ENCODE data around the gene SERP2. TPM values are rescaled to one million over a fixed set of nuclear protein-coding genes. Genes with fewer than 3 reads are reported as not detected.

The SERP2 gene
- polyA plus RNA-seq, 2 of the 4 experiments (the other 2 are of a cell fraction), result not detected

DNA sequence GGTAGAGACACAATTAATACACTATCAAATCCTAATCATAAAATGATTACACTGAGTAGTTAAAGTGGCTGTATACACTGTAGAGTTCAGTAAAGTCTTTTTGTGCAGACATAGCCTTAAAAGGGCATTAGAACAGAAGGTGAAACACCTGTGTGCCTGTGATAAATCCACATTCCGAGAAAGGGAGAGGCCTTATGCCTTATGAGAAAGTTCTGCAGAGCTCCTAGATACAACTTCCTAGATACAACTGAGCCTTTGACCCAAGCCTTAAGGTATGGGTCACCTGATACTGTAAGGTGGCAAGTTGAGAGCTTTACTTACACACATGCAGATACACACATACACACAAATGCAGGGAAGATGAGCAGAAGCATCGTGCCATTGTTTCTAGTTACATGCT lies 6.3 kb downstream of the SERP2 start:
- DNase-seq (ENCODE audit: low read depth in 1 of 2, low spot score in 1 of 2) (no peak), ATAC-seq (no peak), FAIRE-seq (no peak)
- no peak overlapping the region for H3K4me3 ChIP-seq
- CTCF ChIA-PET, result no interaction called here
- WGBS (ENCODE audit: missing lambda C conversion rate), result 94% methylated on average over 2 of the region's 2 CpGs
- H3K4me1 ChIP-seq, result peaks cover 8% of the 10 kb centered on the region
- H3K9me3 ChIP-seq, result no peaks in the 10 kb centered on the region
- no peak for TF ChIP-seq ZFP36 (IDR thresholded peaks at IDR 0.05; ENCODE audit: borderline replicate concordance, partially characterized antibody)
- no peak for TF ChIP-seq RNF2 (IDR thresholded peaks at IDR 0.05; ENCODE audit: borderline replicate concordance, low read depth)
- TF ChIP-seq TP53 (CRISPR knock-in tag; IDR thresholded peaks at IDR 0.05), result no peak
- TF ChIP-seq, protein P1, sequence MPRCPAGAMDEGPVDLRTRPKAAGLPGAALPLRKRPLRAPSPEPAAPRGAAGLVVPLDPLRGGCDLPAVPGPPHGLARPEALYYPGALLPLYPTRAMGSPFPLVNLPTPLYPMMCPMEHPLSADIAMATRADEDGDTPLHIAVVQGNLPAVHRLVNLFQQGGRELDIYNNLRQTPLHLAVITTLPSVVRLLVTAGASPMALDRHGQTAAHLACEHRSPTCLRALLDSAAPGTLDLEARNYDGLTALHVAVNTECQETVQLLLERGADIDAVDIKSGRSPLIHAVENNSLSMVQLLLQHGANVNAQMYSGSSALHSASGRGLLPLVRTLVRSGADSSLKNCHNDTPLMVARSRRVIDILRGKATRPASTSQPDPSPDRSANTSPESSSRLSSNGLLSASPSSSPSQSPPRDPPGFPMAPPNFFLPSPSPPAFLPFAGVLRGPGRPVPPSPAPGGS (IDR thresholded peaks at IDR 0.05), result no peak
- TF ChIP-seq, protein P2, sequence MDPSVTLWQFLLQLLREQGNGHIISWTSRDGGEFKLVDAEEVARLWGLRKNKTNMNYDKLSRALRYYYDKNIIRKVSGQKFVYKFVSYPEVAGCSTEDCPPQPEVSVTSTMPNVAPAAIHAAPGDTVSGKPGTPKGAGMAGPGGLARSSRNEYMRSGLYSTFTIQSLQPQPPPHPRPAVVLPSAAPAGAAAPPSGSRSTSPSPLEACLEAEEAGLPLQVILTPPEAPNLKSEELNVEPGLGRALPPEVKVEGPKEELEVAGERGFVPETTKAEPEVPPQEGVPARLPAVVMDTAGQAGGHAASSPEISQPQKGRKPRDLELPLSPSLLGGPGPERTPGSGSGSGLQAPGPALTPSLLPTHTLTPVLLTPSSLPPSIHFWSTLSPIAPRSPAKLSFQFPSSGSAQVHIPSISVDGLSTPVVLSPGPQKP (IDR thresholded peaks at IDR 0.05; ENCODE audit: low read depth, low read length), result no peak
- no peak for TF ChIP-seq POLR2AphosphoS2 (conservative IDR thresholded peaks at IDR 0.05; ENCODE audit: low read length)
- TF ChIP-seq HOXA7 (CRISPR knock-in tag; IDR thresholded peaks at IDR 0.05), result no peak
- TF ChIP-seq KDM1A (IDR thresholded peaks at IDR 0.05; ENCODE audit: low read depth), result no peak
- no peak for TF ChIP-seq PHF8 (IDR thresholded peaks at IDR 0.05; ENCODE audit: borderline replicate concordance, low read depth)
- TF ChIP-seq, protein P3, sequence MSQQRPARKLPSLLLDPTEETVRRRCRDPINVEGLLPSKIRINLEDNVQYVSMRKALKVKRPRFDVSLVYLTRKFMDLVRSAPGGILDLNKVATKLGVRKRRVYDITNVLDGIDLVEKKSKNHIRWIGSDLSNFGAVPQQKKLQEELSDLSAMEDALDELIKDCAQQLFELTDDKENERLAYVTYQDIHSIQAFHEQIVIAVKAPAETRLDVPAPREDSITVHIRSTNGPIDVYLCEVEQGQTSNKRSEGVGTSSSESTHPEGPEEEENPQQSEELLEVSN (IDR thresholded peaks at IDR 0.05; ENCODE audit: borderline replicate concordance, low read depth), result no peak
- POLR2A ChIA-PET, result no interaction called here
- H3K27ac ChIP-seq, result peak overlapping the region in 1 of 2 experiments; percentile 51; a peak in 1 of 6 replicates
- H3K4me2 ChIP-seq, result no peak overlapping the region

DNA sequence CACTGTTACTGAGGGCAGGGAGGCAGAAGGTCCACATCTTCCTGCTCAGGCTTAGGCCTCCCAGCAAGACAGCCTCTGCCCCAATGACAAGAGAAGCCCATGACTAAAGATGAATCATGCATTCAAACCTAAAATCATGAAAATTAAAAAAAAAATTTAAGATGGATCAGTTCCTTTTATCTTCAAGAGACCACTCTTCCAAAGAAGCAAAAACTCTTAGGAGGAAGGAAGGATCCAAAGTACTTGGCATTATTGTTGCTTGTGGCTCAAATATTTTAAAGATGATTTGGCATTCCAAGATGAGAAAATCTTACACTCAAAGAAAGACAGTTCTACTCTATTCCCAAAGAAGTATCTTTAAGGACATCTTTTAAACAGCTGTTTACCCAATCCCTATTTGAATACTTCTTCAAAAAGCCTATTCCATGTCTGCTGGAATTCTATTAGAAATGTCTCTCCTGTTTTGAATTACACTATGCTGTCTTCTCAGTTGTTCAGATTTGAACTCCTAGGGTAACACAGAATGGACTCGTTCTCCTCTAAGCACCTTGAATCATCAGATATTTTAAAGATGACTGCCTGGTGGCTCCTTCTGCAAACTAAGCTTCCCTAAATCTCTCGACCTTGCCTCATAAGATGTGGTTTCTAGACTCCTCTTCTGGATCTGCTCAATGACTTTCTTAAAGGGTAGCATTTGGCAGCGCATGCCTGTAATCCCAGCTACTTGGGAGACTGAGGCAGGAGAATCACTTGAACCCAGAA lies 7.0 kb downstream of the SERP2 start:
- ChIA-PET CTCF (no interaction called here), POLR2A (no interaction called here)
- no peaks in the 10 kb centered on the region for H3K9me3 ChIP-seq
- peak overlapping the region in 1 of 2 experiments; percentile 51; a peak in 1 of 6 replicates for H3K27ac ChIP-seq
- H3K4me3 ChIP-seq, result no peak overlapping the region
- no peak for ATAC-seq
- DNase-seq (ENCODE audit: low read depth in 1 of 2, low spot score in 1 of 2), result no peak
- TF ChIP-seq CHD4 (IDR thresholded peaks at IDR 0.05; ENCODE audit: borderline replicate concordance) (no peak), KDM1A (IDR thresholded peaks at IDR 0.05; ENCODE audit: low read depth) (no peak), NPAS2 (CRISPR knock-in tag; IDR thresholded peaks at IDR 0.05; ENCODE audit: borderline replicate concordance) (no peak), ZSCAN20 (CRISPR knock-in tag; IDR thresholded peaks at IDR 0.05) (no peak), FOSL2 (IDR thresholded peaks at IDR 0.05) (no peak), FOSL2 (CRISPR knock-in tag; IDR thresholded peaks at IDR 0.05) (no peak), HOXB13 (CRISPR knock-in tag; IDR thresholded peaks at IDR 0.05; ENCODE audit: low read depth) (no peak), HOXB5 (CRISPR knock-in tag; IDR thresholded peaks at IDR 0.05) (no peak)
- TF ChIP-seq, protein P4, sequence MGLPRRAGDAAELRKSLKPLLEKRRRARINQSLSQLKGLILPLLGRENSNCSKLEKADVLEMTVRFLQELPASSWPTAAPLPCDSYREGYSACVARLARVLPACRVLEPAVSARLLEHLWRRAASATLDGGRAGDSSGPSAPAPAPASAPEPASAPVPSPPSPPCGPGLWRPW (IDR thresholded peaks at IDR 0.05), result no peak
- TF ChIP-seq, protein P3 (IDR thresholded peaks at IDR 0.05; ENCODE audit: borderline replicate concordance, low read depth), result no peak
- TF ChIP-seq, protein P5, sequence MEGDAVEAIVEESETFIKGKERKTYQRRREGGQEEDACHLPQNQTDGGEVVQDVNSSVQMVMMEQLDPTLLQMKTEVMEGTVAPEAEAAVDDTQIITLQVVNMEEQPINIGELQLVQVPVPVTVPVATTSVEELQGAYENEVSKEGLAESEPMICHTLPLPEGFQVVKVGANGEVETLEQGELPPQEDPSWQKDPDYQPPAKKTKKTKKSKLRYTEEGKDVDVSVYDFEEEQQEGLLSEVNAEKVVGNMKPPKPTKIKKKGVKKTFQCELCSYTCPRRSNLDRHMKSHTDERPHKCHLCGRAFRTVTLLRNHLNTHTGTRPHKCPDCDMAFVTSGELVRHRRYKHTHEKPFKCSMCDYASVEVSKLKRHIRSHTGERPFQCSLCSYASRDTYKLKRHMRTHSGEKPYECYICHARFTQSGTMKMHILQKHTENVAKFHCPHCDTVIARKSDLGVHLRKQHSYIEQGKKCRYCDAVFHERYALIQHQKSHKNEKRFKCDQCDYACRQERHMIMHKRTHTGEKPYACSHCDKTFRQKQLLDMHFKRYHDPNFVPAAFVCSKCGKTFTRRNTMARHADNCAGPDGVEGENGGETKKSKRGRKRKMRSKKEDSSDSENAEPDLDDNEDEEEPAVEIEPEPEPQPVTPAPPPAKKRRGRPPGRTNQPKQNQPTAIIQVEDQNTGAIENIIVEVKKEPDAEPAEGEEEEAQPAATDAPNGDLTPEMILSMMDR (IDR thresholded peaks at IDR 0.05), result no peak
- WGBS (ENCODE audit: missing lambda C conversion rate), result 58% methylated on average over 3 of the region's 3 CpGs
- no peak overlapping the region for H3K4me2 ChIP-seq
- peaks cover 8% of the 10 kb centered on the region for H3K4me1 ChIP-seq
- no peak for FAIRE-seq

Measured in A549 (cell line).